ENCODE results near the gene SLPI. TPM values are rescaled to one million over a fixed set of nuclear protein-coding genes. Genes with fewer than 3 reads are reported as not detected.

SLPI gene
- total and polyA plus RNA-seq, 10 of the 15 experiments (the other 5 are each of a cell fraction or from before 2014, with no cell fraction given) = 0.56 to 1.4 TPM; not detected in 8

- in situ Hi-C loops (cut with MboI) (no loop called here), intact Hi-C loops (cut with micrococcal nuclease; ENCODE audit: unreplicated experiment) (no loop called here)
- Histone ChIP-seq H3K4me3 (no peak overlapping the region), H2AFZ (ENCODE audit: control insufficient read depth, low read depth, low read length) (no peak overlapping the region), H3K27me3 (replicated peaks in 1 of 2; ENCODE audit: control insufficient read depth in 2 of 2, insufficient read depth in 2 of 2, low read length in 1 of 2) (peaks cover 1 to 3% of the 10 kb centered on the region in 2 experiments; a peak in 2 of 4 replicates), H3K27ac (ENCODE audit: control insufficient read depth, insufficient read depth) (no peak overlapping the region), H3K9me3 (replicated peaks; ENCODE audit: control insufficient read depth, insufficient read depth, low read length) (no peaks in the 10 kb centered on the region), H3K4me1 (ENCODE audit: control insufficient read depth, insufficient read depth, low read length) (no peaks in the 10 kb centered on the region), H3K36me3 (ENCODE audit: control insufficient read depth in 2 of 2, insufficient read depth in 2 of 2, low read length in 1 of 2) (no peaks in the 10 kb centered on the region), H3K9ac (ENCODE audit: control insufficient read depth, insufficient read depth, low read length) (no peak overlapping the region), H3K4me2 (ENCODE audit: control insufficient read depth, insufficient read depth) (no peak overlapping the region), H3K79me2 (ENCODE audit: control insufficient read depth, insufficient read depth, low read length) (no peaks in the 10 kb centered on the region), H4K20me1 (ENCODE audit: control insufficient read depth, insufficient read depth) (no peaks in the 10 kb centered on the region)
- DNase-seq (ENCODE audit: low read depth, low spot score) = no peak
- RAD21 ChIA-PET (ENCODE audit: unreplicated experiment) = no interaction called here
- WGBS (ENCODE audit: insufficient coverage, insufficient replicate concordance, low lambda C conversion rate, missing lambda C conversion rate) = 2% methylated on average over 3 of the region's 3 CpGs
- CTCF ChIA-PET = no interaction called here
- no TSS peak for BruUV-seq (replicated peaks)
- ATAC-seq = no peak
- POLR2A ChIA-PET = no interaction called here
- FAIRE-seq = no peak
- SMC1A ChIA-PET (ENCODE audit: uncharacterized antibody, unreplicated experiment) = no interaction called here
- TF ChIP-seq PKNOX1 (IDR thresholded peaks at IDR 0.05) (no peak), NFYA (IDR thresholded peaks at IDR 0.05; ENCODE audit: borderline replicate concordance, low read depth, low read length) (no peak), SMAD1 (IDR thresholded peaks at IDR 0.05; ENCODE audit: low read depth, partially characterized antibody) (no peak), SKIL (IDR thresholded peaks at IDR 0.05; ENCODE audit: low read depth, poor library complexity, severe bottlenecking) (no peak), RUNX3 (IDR thresholded peaks at IDR 0.05; ENCODE audit: low read length) (no peak), NKRF (conservative IDR thresholded peaks at IDR 0.05) (no peak), ZBTB40 (IDR thresholded peaks at IDR 0.05; ENCODE audit: borderline replicate concordance) (no peak), KLF5 (IDR thresholded peaks at IDR 0.05; ENCODE audit: partially characterized antibody) (no peak), MXI1 (IDR thresholded peaks at IDR 0.05; ENCODE audit: low read depth, low read length) (no peak), POLR2AphosphoS2 (IDR thresholded peaks at IDR 0.05; ENCODE audit: low read depth, low read length) (no peak), GABPA (IDR thresholded peaks at IDR 0.05; ENCODE audit: low read depth) (no peak), USF1 (IDR thresholded peaks at IDR 0.05; ENCODE audit: borderline replicate concordance, extremely low read length, insufficient read depth, low read depth, low read length) (no peak), RBBP5 (conservative IDR thresholded peaks at IDR 0.05) (no peak)
Observed at GRCh38 chr20:45263556-45264266, 9.3 kb upstream of the SLPI start.
